Activated CD4-positive, alpha-beta T cell treated with anti-CD3 and anti-CD28 coated beads for 24 hours (primary cell): ENCODE results near the gene LTB4R2.
A peak's percentile ranks its signal among the peaks of the same experiment; 100 is the strongest.

Source experiments
- DNase-seq, 2 donors: peaks; one replicate each; pipeline ENCODE4 v3.0.0-alpha.2; 2020; ENCODE audit warnings: low read depth in 2 of 2

Gene LTB4R2

DNA sequence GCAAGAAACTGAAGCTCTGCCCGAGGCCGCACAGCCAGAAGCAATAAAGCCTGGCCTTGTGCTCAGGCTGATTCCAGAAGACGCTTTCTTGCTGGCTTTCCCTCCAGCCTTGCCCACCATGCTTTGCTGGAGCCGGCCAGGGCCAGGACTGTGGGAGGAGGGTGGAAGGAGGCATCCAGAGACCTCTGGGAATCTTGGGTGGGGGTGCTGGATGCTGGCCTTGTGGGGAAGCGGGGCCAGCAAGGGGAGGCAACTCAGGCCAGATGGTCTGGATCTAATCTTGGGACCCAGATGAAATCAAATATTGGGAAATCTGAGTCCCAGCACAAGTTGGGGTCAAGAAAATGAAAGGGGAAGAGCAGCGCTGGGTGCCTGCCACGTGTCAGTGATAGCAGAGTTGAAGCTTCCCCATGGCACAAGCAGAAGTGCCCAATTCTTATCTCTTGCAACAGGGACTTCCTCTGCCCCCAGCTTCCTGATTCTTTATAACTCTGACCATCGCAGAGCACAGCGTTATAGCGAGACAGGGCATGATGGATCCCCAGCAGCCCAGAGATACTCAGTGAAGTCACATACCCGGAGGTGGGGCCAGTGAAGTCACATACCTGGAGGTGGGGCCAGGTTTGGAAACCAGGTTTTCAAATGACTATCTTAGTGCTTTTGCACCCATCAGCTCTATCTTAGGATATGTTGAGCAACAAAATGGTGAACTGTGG, 32.2 kb upstream of the LTB4R2 start:
- DNase-seq = no peak

DNA sequence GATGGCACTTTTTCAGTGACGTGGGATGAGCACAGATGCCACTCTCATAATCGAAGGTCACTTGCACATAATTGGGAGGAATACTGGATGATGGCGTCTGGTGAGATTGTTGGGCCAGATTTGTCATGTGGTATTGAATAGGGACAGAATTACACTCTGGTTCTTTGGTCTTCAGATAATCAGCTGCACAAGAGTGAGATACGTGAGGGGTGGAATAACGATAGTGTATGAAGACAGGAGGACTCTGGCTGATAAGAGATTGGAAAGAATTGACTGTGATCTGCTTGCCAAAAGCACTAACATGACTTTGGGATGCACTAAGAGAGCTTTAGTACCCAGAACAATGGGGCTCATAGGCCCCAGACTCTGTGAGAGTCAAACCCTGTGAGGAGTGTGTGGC, 31.5 kb upstream of the LTB4R2 start:
- DNase-seq = no peak

DNA sequence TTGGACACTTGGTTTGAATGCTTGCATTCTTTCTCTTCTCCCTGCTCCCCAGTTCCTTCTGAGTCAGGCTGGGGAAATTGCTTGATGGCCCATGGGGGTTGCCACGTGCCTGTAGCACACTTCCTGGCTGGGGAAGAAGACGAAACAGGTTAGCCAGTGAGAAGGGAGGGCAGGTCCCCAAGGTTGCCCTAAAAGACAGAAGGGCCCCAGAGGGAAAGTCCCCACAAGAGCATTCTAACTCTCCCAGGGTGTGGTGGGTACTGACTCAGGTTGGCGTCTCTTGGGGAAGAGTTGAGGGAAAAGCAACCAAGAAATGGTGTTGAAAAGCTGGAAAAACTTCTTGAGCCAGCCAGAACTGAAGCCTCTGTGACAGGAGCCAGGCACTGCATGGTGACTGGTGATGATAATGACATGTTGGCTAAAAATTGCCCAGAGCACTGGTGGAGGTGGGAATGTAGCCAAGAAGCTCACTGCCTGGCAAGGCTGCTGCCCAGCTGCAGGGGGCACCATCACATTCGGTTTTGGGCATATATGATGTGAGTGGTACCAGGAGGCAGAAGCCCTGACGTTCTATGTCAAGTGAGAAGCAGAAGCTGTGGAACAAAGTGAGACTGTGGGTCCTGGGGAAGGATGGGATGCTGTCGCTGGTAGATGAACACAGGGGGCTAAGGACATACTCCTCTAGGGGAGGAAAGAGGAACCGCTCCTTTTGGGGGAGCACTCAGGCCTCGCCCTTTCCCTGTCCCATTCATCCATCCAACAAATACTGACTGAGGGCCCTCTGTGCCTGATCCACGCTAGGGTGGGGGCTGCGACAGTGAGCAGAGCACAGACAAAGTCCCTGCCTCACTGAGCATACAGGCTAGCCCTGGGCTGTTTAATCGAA, 30.4 kb upstream of the LTB4R2 start:
- DNase-seq = peak in 1 of 2 donors; percentile 46

DNA sequence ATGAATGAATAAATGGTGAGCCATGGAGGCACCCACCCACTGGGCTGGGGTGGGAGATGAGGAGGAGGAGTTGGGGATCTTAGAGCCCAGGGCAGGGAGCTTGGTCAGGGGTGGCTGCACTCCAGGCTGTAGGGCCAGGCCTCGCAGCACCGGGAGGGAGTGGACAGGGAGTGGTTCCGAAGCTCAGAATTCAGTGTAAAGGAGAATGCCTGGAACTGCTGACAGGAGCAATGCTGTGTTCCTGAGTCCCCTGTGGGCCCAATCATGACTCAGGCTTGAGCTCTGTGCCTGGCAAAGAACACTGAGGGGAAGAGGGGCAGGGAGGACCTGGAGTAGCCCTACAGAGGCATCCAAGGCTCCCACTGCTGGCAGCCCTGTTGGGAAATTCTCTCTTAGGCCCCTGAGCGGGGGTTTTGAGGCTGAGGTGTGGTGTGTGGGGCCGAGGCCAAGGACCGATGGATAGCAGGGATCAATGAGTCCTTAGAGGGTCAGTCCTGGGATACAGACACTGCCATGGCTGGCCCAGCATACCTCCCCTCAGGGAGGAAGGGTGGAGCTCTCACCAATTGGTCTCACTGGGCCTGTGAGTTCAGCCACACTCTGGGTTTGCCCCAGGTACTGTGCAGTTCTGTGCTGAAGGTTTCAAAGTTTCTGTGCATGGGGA, 29.0 kb upstream of the LTB4R2 start:
- no peak for DNase-seq

DNA sequence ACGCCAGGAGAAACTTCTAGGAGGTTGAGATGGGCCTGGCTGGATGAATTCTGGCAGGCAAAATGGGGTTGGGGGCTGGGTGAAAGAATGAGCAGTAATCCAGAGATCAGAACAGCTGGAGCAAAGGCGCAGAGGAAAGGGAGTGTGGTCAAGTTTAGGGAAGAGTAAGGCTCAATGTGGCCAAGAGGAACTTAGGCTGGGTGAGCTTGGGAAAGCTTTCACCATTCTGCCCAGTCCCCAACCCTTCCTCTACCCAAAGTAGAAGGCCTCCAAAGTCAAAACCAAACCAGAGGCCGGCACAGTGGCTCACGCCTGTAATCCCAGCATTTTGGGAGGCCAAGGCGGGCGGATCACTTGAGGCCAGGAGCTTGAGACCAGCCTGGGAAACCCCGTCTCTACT, 28.3 kb upstream of the LTB4R2 start:
- no peak for DNase-seq

DNA sequence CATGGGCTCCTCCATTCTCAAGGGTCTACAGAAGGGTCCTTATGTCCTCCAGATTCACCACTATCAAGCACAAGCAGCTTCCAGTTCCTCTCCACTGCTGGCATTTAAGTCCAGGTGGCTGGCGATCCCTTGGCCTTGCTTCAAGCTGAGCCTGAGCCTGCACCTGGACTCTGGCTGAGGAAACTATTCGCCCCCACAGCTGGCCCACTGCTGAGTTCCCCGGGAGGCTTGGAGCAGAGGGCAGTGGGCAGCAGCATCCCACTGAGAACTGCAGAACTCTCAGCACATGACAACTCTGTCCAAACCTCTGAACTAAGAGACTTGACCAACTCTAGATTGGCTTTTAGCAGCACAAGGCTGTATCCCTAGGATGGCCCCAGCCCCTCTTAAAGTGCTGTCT, 27.2 kb upstream of the LTB4R2 start:
- no peak for DNase-seq

DNA sequence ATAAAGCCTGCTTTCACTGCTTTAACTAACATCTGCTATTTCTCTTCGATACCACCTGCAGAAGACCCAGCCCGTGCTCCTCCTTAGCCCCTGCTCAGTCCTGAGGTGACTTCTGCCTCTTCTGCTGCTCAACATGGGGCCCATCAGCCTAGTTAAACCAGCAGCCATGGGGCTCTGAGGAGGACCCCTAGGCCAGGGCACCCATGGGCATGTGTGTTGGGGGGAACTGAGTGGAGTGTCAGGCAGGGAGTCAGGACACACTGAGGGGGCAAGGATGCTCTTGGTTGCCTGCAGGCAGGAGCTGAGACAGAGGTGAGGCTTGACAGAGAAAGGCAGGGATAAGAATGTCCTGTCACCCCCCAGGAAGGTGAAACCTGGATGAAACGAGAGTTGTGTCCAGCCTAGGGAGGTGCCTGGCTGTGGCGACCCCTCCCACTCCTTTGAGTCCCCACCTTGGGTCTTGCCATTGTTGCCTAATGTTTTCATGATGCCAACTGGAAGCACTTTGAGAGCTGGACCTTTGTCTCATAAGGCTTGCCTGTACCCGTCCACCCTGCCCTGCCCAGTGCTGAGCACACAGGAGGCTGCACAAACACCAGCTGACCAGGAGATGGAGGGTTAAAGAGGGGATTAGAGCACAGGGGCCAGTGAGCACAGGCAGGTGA, 26.0 kb upstream of the LTB4R2 start:
- no peak for DNase-seq

DNA sequence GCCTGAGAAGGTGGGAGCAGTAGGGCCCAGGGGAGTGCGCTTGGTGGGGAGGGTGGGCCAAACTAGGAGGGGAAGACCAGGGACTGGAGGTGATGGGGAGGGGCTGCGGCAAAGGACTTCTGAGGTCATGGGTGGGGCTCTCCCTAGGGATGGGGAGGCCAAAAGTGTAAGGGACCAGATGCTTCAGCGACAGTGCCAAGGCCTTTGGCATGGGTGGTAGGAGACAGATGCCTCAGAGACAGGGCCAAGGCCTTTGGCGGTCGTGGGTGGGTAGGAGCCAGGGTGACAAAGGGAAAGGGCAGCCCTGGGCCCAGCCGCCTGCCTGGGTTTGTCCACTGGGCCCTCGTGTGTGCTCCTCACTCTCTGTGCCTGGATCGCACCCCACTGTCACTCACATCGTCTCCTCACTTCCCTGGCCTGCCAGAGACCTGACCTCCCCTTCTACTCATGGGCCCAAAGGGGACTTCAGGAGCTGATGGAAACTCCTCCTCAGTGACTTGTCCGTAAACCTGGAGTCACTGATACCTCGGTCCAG, 25.4 kb upstream of the LTB4R2 start:
- DNase-seq = no peak

DNA sequence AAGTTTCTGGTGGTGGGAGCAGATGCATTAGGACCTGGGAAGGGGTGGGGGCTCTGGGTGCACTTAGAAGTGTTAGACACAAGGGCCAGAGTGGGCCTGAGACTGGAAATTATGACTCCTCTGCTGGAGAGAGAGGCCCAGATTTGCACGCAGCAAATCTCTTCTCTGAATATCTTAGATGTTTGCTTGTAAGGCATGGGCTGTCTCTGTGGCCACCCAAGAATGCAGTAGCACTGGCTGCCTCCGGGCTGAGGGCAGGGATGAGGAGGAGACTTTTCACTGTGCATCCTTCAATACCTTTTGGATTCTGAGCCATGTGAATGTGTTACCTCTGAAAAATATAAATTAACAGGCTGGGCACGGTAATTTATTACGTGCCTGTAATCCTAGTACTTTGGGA, 24.6 kb upstream of the LTB4R2 start:
- no peak for DNase-seq

DNA sequence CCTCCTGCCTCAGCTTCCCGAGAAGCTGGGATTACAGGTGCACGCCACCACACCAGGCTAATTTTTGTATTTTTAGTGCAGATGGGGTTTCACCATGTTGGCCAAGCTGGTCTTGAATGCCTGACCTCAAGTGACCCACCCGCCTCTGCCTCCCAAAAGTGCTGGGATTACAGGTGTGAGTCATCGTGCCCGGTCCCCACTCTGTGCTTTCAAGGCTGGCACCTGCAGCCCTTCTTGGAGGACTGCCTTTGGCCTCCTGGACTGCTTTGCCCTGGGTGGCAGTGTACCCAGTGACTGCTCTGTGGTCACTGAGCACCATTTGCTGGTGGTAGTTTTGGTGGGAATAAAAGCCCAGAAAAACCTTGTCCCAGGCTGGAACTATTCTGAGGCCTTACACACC, 22.9 kb upstream of the LTB4R2 start:
- no peak for DNase-seq

DNA sequence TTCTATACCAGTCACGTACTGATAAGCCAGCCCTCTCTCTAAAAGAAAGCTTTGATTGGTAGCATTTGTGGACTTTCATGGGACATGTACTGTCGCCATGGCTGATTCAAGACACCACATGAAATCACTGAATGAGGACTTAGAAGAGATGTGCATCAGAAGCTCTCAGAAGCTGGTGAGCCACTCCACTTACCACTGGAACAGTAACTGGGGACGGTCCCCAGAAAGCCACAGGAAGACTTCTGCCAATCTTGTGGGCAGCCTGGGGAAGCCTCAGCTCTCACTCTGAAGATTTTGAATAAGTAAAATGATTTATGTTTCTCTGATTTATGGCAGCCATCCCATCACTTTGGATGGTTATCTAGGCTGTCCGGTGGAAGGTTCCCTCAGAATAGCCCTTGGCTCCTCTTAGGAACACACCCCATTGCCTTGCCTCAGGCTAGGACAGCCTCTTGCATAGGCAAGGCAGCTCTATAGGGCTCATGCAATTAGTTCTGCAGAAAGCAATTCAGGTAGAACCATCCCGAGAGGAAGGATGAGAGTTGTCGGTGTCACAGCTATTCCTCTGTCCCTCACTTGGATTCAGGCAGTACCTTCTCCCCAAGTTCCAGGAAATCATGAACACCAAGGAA, 20.2 kb upstream of the LTB4R2 start:
- peak; percentile 33 to 50 for DNase-seq

DNA sequence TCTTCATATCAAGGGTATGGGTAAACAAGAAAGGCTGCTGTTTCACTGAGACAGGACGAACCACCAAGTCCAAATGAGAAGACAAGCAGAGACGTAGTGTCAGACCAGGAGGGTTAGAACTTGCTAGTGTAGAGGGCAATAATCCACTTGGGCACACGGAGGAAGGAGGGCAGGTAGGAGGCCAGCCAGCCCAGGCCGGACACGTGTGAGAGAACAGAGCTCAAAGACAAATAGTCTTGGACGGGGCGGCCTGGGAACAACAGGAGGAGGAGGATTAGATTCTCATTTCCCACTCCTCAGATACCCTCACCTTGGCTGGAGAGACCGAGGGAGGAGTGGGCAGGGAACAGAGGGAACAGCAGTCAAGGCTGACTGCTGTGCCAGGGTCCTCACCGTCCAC, 19.2 kb upstream of the LTB4R2 start:
- no peak for DNase-seq

DNA sequence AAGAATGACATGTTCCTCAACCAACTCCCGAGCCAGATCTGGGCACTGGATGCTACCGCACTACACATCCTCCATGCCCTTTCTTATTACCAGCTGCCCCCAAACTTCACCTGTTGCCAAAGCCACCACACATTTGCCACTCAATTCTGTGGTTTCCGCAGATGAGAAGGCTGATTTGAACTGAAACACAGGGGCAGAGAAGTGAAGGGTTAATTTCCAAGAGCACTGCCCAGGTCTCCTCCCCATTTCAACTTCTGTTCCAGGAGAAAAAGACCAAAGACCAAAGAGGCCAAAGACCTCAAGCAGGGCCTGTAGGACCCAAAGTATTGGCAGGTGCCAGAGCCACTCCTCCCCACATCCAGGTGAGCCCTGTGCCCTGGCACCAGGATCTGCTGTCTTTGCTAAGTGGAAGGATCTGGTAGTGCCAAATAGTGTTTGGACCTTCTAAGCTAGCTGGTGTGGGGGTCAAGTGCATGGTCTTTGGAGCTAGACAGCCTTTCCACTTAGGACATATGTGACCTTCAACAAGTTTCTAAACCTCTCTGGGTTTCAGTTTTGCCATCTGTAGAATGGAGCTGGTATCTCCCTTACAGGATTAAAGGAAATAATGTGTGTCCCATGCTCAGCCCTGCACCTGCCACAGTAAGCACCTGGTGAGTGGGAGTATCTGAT, 18.4 kb upstream of the LTB4R2 start:
- DNase-seq = no peak

DNA sequence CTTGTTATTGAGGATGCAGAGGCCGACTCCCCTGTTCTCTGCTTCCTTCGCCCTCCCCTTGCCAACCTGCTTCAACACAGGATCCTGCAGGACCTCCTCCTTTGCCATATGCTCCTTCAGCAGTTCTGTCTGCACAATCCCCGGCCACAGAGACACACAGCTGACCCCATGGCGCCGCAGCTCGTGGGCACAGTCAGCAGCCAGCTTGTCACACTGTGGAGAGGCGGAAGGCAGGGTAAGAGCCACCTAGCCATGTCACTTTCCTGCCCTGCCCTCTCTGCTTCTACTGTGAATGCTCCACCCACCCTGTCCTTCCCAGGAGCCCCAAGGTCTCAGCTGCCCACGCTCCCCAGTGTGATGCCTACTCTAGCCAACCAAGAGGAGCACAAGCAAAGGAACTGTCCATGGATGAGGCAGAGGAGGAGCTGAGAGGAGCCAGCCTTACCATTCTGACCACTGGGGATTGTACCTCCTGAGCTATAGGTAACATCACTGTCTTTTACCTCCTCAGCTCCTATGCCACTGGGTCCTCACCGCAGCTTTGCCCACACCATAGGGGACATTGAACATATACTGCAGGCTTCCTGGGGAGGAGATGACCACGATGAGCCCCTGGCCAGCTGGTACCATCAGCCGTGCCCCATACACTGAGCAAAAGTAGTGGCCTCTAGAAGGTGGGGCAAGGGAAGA, 17.7 kb upstream of the LTB4R2 start:
- DNase-seq = no peak

DNA sequence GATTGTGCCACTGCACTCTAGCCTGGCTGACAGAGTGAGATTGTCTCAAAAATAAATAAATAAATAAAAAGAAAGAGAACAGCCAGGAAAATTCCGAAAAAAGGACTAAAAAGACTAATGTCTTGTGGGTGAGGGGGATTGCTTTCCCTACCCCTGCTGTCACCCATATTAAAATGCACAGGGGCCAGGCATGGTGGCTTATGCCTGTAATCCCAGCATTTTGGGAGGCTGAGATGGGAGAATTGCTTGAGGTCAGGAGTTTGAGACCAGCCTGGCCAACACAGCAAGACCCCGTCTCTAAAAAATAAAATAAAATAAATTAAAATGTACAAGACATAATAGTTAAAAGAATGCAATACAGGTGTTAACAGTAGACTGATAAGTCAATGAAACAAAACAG, 16.4 kb upstream of the LTB4R2 start:
- no peak for DNase-seq

DNA sequence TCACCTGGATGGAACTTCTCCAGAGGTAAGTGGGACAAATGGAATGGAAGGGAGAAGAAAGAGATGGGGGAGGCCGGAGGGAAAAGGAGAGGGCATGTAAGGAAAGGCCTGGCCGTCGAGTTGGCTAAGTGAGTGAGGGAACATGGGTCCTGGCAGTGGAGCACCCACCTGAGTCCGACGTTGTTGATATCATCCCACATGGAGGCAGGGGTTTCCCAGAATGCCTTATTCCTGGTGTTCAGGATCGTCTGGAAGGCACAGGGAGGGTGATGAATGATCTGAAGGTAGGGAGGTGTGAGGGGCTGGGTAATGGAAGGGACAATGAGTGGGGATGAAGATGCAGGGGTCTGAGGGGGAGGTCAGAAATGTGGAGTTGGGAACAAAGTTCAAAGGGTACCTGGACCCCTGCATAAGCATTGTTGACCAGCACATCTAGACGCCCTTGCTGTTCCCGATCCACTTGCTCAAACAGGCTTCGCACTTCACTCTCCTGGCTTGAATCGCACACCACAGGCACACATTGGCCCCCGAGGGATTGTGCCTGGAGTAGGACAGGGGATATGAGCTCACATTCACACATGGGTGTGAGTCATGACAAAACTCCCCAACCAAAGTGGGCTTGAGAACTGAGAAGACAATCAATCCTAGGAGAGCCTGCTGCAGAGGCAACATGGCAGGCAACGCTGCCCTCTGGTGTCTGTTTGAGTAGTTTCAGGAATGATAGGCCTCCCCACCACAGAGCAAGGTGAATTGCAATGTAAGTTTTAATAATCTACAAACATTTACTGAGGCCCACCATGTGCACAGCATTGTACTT, 13.4 kb upstream of the LTB4R2 start:
- DNase-seq = peak; percentile 53 to 59

DNA sequence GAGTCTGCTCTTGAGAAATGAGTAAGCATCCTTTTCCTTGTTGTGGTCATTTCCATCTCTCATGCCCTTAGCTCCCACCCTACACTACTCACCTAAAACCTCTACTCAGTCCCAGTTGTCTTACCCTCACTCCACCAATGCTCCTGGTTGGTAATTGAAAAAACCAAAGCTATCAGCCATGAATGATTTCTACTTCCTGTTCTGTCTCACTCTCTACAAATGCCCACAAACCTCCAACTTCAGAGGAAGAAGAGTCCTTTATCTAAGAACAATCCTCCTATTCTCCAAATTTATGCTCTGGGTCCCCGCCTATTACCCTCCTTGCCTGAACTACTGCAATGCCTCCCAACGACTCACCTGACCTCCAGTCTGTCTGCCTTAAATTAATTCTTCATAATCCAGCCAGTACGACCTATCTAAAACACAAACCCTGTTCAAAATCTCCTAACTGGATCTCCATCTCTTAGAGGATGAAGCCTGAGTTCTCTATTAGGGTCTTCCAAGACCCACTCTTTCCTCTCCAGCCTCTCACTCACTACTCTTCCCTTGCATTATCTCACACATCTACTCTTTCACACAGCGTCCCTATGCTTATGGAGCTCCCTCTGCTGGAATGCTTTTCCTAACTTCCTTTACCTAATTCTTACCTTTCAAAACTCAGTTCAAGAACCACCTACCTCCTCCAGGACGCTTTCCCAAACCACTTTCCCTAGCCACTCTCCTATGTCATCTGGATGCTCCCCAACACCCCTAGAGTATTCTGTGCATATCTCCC, 12.6 kb upstream of the LTB4R2 start:
- no peak for DNase-seq

DNA sequence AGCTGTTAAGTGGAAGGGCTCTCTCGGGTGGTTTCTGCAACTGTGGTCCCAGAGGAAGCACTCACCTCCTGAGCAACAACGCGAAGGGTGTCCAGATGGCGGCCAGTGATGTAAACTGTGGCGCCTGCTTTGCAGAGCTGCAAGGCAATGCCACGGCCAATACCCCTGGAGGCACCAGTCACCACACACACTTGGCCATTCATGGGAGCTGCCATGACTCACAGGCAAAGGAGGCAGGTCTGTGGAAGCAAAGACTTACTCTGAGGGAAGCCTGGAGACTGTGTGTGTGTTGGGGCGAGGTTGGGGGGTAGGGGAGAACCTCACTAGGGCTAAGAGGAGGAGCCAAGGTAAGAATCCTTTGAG, 11.1 kb upstream of the LTB4R2 start:
- no peak for DNase-seq
